Activated CD4-positive, CD25-positive, alpha-beta regulatory T cell treated with anti-CD3 and anti-CD28 coated beads, Interleukin-2, amount 50 U/mL, for 72 hours (primary cell): Measurements from ENCODE around the gene KCNMB2.
"Not testable (repeated sequence)": the region's sequence is repeated elsewhere in the genome, so short reads cannot be mapped to it uniquely, and the experiment has no call there.

Experiments
- DNase-seq: peaks from one replicate; pipeline ENCODE4 v3.0.0; 2021

Gene KCNMB2

GRCh38 chr3:178826435-178827123 lies 290.3 kb downstream of the KCNMB2 start:
- DNase-seq: no peak

GRCh38 chr3:178827285-178827856 lies 291.1 kb downstream of the KCNMB2 start:
- no peak for DNase-seq

GRCh38 chr3:178833695-178834094 lies 297.5 kb downstream of the KCNMB2 start:
- no peak for DNase-seq

GRCh38 chr3:178835033-178835432 lies 298.8 kb downstream of the KCNMB2 start:
- DNase-seq: no peak

GRCh38 chr3:178837512-178837911 lies 301.3 kb downstream of the KCNMB2 start:
- no peak for DNase-seq

GRCh38 chr3:178840586-178840985 lies 304.4 kb downstream of the KCNMB2 start:
- DNase-seq: no peak

- DNase-seq: no peak
These were observed 304.8 kb downstream of the KCNMB2 start for GRCh38 chr3:178841011-178841410.

GRCh38 chr3:178844916-178845315 lies 308.7 kb downstream of the KCNMB2 start:
- DNase-seq: no peak

- DNase-seq: no peak
These were observed 309.3 kb downstream of the KCNMB2 start for GRCh38 chr3:178845420-178846118.

GRCh38 chr3:178847190-178847589 lies 311.0 kb downstream of the KCNMB2 start:
- DNase-seq: no peak

GRCh38 chr3:178849199-178849910 lies 313.1 kb downstream of the KCNMB2 start:
- DNase-seq: no peak

GRCh38 chr3:178850450-178851190 lies 314.4 kb downstream of the KCNMB2 start:
- DNase-seq: no peak

- DNase-seq: no peak
These were observed 315.3 kb downstream of the KCNMB2 start for GRCh38 chr3:178851564-178851963.

GRCh38 chr3:178856804-178857203 lies 320.6 kb downstream of the KCNMB2 start:
- no peak for DNase-seq

GRCh38 chr3:178859386-178859785 lies 323.1 kb downstream of the KCNMB2 start:
- DNase-seq: no peak

- not testable (repeated sequence) for DNase-seq
These were observed 323.7 kb downstream of the KCNMB2 start for GRCh38 chr3:178859900-178860436.

GRCh38 chr3:178868681-178869080 lies 332.4 kb downstream of the KCNMB2 start:
- DNase-seq: no peak

GRCh38 chr3:178870085-178870484 lies 333.8 kb downstream of the KCNMB2 start:
- DNase-seq: no peak

GRCh38 chr3:178875157-178875556 lies 338.9 kb downstream of the KCNMB2 start:
- DNase-seq: no peak

GRCh38 chr3:178875836-178876235 lies 339.6 kb downstream of the KCNMB2 start:
- no peak for DNase-seq

- DNase-seq: no peak
These were observed 344.0 kb downstream of the KCNMB2 start for GRCh38 chr3:178880274-178880673.
